ENCODE measurements around the gene KCNG2. TPM values are rescaled to one million over a fixed set of nuclear protein-coding genes. Genes with fewer than 3 reads are reported as not detected.

Gene KCNG2
- total and polyA plus RNA-seq, 2 donors (not counting 1 experiment from before 2014, with no cell fraction given) = not detected

DNA sequence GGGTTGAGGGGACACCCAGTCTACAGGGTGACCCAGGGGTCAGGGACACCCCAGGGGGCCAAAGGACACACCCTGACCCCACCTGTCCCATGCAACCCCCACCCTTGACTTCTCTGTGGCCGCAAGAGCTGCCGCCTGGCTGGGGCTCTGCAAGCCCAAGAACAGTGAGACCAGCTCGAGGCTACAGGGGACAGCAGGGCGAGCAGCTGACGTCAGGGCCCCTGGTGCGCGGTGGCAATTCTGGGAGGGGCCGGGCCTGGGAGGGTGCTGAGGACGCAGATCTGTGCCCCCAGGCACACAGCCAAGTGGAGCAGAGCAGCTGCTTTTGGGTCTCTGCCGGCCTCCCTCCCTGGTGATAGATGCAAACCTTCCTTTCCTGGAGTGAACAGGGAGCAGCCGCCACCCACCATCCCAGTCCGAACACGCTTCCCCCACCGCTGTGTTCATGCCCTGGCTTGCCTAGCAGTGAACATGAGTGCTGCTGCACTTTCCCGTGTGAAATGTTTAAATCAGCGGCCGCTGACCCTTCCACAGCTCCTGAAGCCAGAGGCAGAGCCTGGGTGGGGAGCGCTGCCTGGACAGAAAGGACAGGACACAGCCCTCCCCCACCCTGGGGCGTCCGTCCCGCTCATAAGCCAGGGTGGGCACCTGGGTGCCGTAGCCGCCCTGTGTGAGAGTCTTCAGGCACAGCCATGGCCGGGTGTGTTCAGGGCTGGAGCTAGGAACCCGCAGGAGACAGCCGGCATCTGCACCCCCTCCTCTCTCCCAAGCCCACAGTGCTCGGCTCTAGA, 106.8 kb downstream of the KCNG2 start:
- H3K4me1 ChIP-seq (ENCODE audit: control insufficient read depth in 2 of 2, insufficient read depth in 2 of 2, low read length in 2 of 2) = no peaks in the 10 kb centered on the region
- no peaks in the 10 kb centered on the region for H3K4me1 Mint-ChIP-seq
- no peak for ATAC-seq (ENCODE audit: low read depth)
- H3K27me3 Mint-ChIP-seq = no peaks in the 10 kb centered on the region
- H3K9me3 Mint-ChIP-seq (ENCODE audit: insufficient read depth) = no peaks in the 10 kb centered on the region
- peaks cover 0 to 25% of the 10 kb centered on the region in 2 experiments for H3K36me3 ChIP-seq (replicated peaks in 1 of 2; ENCODE audit: control extremely low read depth in 1 of 2, control insufficient read depth in 1 of 2, extremely low read depth in 1 of 2, insufficient read depth in 2 of 2, low read length in 1 of 2)
- TF ChIP-seq, protein P1, sequence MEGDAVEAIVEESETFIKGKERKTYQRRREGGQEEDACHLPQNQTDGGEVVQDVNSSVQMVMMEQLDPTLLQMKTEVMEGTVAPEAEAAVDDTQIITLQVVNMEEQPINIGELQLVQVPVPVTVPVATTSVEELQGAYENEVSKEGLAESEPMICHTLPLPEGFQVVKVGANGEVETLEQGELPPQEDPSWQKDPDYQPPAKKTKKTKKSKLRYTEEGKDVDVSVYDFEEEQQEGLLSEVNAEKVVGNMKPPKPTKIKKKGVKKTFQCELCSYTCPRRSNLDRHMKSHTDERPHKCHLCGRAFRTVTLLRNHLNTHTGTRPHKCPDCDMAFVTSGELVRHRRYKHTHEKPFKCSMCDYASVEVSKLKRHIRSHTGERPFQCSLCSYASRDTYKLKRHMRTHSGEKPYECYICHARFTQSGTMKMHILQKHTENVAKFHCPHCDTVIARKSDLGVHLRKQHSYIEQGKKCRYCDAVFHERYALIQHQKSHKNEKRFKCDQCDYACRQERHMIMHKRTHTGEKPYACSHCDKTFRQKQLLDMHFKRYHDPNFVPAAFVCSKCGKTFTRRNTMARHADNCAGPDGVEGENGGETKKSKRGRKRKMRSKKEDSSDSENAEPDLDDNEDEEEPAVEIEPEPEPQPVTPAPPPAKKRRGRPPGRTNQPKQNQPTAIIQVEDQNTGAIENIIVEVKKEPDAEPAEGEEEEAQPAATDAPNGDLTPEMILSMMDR (IDR thresholded peaks at IDR 0.05) = no peak
- no peak for TF ChIP-seq EZH2 (IDR thresholded peaks at IDR 0.05; ENCODE audit: borderline replicate concordance, insufficient read depth, low read depth, low read length, poor library complexity, severe bottlenecking)
- H3K79me2 ChIP-seq (ENCODE audit: control insufficient read depth, insufficient read depth, low read length) = no peaks in the 10 kb centered on the region
- ChIA-PET POLR2A (no interaction called here), CTCF (no interaction called here)
- H3K4me2 ChIP-seq (replicated peaks; ENCODE audit: low read depth, low read length, poor library complexity, severe bottlenecking) = no peak overlapping the region
- H3K9ac ChIP-seq (ENCODE audit: low read length) = no peak overlapping the region
- peak; percentile 8 for DNase-seq
- 98% methylated on average over 26 of the region's 27 CpGs for WGBS (ENCODE audit: insufficient coverage)
- no peaks in the 10 kb centered on the region for H3K27me3 ChIP-seq (replicated peaks in 1 of 4; ENCODE audit: control extremely low read depth in 1 of 4, control insufficient read depth in 3 of 4, insufficient read depth in 4 of 4, low read length in 3 of 4)
- intact Hi-C loops (cut with micrococcal nuclease) = no loop called here
- H3K4me3 ChIP-seq (ENCODE audit: control extremely low read depth in 1 of 5, extremely low read depth in 1 of 5, insufficient read depth in 1 of 5, low read depth in 2 of 5, low read length in 4 of 5) = no peak overlapping the region
- no peak overlapping the region for H2AFZ ChIP-seq (ENCODE audit: insufficient read depth, low read depth, low read length, poor library complexity, severe bottlenecking)
- no peak overlapping the region for H3K27ac Mint-ChIP-seq
- no peak overlapping the region for H3K4me3 Mint-ChIP-seq
- H3K27ac ChIP-seq (ENCODE audit: low read length in 2 of 2) = no peak overlapping the region
- peaks cover 0 to 49% (median 0%) of the 10 kb centered on the region in 3 donors for H3K9me3 ChIP-seq (ENCODE audit: control extremely low read depth in 1 of 3, control insufficient read depth in 2 of 3, insufficient read depth in 1 of 3, low read length in 2 of 3)
- H4K20me1 ChIP-seq (ENCODE audit: control insufficient read depth, insufficient read depth, low read length, poor library complexity, severe bottlenecking) = no peaks in the 10 kb centered on the region

GRCh38 chr18:79905389-79905911, 107.7 kb downstream of the KCNG2 start:
- Mint-ChIP-seq H3K4me3 (no peak overlapping the region), H3K4me1 (peaks cover 2% of the 10 kb centered on the region), H3K9me3 (ENCODE audit: insufficient read depth) (no peaks in the 10 kb centered on the region), H3K27ac (no peak overlapping the region), H3K27me3 (no peaks in the 10 kb centered on the region)
- Histone ChIP-seq H3K4me3 (ENCODE audit: control extremely low read depth in 1 of 5, extremely low read depth in 1 of 5, insufficient read depth in 1 of 5, low read depth in 2 of 5, low read length in 4 of 5) (no peak overlapping the region), H4K20me1 (ENCODE audit: control insufficient read depth, insufficient read depth, low read length, poor library complexity, severe bottlenecking) (no peaks in the 10 kb centered on the region), H3K79me2 (ENCODE audit: control insufficient read depth, insufficient read depth, low read length) (peaks cover 3% of the 10 kb centered on the region), H3K4me1 (ENCODE audit: control insufficient read depth in 2 of 2, insufficient read depth in 2 of 2, low read length in 2 of 2) (no peaks in the 10 kb centered on the region), H3K9me3 (ENCODE audit: control extremely low read depth in 1 of 3, control insufficient read depth in 2 of 3, insufficient read depth in 1 of 3, low read length in 2 of 3) (peaks cover 0 to 41% (median 0%) of the 10 kb centered on the region in 3 donors), H3K27ac (ENCODE audit: low read length in 2 of 2) (no peak overlapping the region), H3K27me3 (replicated peaks in 1 of 4; ENCODE audit: control extremely low read depth in 1 of 4, control insufficient read depth in 3 of 4, insufficient read depth in 4 of 4, low read length in 3 of 4) (no peaks in the 10 kb centered on the region), H3K4me2 (replicated peaks; ENCODE audit: low read depth, low read length, poor library complexity, severe bottlenecking) (no peak overlapping the region), H3K9ac (ENCODE audit: low read length) (no peak overlapping the region), H3K36me3 (replicated peaks in 1 of 2; ENCODE audit: control extremely low read depth in 1 of 2, control insufficient read depth in 1 of 2, extremely low read depth in 1 of 2, insufficient read depth in 2 of 2, low read length in 1 of 2) (peaks cover 0 to 25% of the 10 kb centered on the region in 2 experiments), H2AFZ (ENCODE audit: insufficient read depth, low read depth, low read length, poor library complexity, severe bottlenecking) (no peak overlapping the region)
- intact Hi-C loops (cut with micrococcal nuclease) = no loop called here
- no peak for ATAC-seq (ENCODE audit: low read depth)
- CTCF ChIA-PET = no interaction called here
- TF ChIP-seq, protein P1 (IDR thresholded peaks at IDR 0.05) = no peak
- POLR2A ChIA-PET = no interaction called here
- DNase-seq = no peak
- 97% methylated on average over 20 of the region's 21 CpGs for WGBS (ENCODE audit: insufficient coverage)
